Measurements from ENCODE around the gene TFAP2A. TPM values are rescaled to one million over a fixed set of nuclear protein-coding genes. Genes with fewer than 3 reads are reported as not detected.

TFAP2A gene
- total RNA-seq, 2 donors from 2014 or later: 0.27 to 0.99 TPM

- Histone ChIP-seq H3K9me3 (no peaks in the 10 kb centered on the region), H3K4me1 (no peaks in the 10 kb centered on the region), H3K9ac (ENCODE audit: low read depth in 2 of 2, low read length in 2 of 2) (no peak overlapping the region), H3K27ac (no peak overlapping the region), H3K36me3 (no peaks in the 10 kb centered on the region), H3K27me3 (peaks cover 64% of the 10 kb centered on the region), H3K4me3 (no peak overlapping the region)
- intact Hi-C loops (cut with DNase I): no loop called here
- no peak for DNase-seq
- TF ChIP-seq CTCF (IDR thresholded peaks at IDR 0.05): no peak
These were observed 18.9 kb downstream of the TFAP2A start for GRCh38 chr6:10395704-10396546.

- Histone ChIP-seq H3K27me3 (peaks cover 71% of the 10 kb centered on the region), H3K4me3 (no peak overlapping the region), H3K27ac (no peak overlapping the region), H3K36me3 (no peaks in the 10 kb centered on the region), H3K9me3 (no peaks in the 10 kb centered on the region), H3K4me1 (no peaks in the 10 kb centered on the region), H3K9ac (ENCODE audit: low read depth in 2 of 2, low read length in 2 of 2) (no peak overlapping the region)
- intact Hi-C loops (cut with DNase I): no loop called here
- no peak for DNase-seq
- no peak for TF ChIP-seq CTCF (IDR thresholded peaks at IDR 0.05)
These were observed 19.6 kb downstream of the TFAP2A start for GRCh38 chr6:10395171-10395703.

DNA sequence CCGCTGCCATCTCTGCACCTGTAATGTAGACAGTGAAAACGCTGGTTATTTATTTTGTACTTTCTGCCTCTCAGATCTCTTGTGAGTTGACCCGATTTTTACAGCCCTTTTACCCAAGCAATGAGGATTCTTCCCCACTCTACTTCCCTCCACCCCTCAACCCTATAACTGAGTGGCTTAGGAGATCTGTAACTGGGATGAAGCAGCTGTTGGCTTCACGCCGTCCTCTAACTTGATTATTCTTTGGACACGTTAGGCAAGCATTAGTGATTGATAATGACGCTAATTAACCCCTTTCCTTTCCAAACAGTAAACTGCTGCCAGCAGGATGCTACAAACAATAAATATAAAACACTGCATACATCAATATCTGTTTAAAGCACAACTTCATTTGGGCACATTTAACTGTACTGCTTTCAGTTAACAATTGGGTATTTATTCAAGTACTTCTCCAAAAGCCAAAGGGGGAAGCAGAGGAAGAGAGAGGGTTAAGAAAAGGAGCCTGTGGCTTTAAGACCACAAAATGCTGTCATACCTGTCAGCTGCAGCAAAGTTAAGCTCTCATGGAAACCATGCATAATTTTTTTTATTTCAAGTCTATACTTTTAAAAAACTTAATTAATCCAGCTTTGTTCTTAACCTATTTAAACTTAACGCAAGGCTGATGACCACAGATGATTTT, 21.2 kb downstream of the TFAP2A start:
- intact Hi-C loops (cut with DNase I): no loop called here
- no peak for TF ChIP-seq CTCF (IDR thresholded peaks at IDR 0.05)

GRCh38 chr6:10391799-10392198, 23.1 kb downstream of the TFAP2A start:
- no peaks in the 10 kb centered on the region for H3K36me3 ChIP-seq
- no peaks in the 10 kb centered on the region for H3K4me1 ChIP-seq
- peaks cover 83% of the 10 kb centered on the region for H3K27me3 ChIP-seq
- DNase-seq: no peak
- no peak overlapping the region for H3K4me3 ChIP-seq
- H3K9me3 ChIP-seq: no peaks in the 10 kb centered on the region
- intact Hi-C loops (cut with DNase I): no loop called here
- no peak for TF ChIP-seq CTCF (IDR thresholded peaks at IDR 0.05)
- no peak overlapping the region for H3K9ac ChIP-seq (ENCODE audit: low read depth in 2 of 2, low read length in 2 of 2)
- H3K27ac ChIP-seq: no peak overlapping the region

More for the DNA sequence above, 21.2 kb downstream of the TFAP2A start:
- peaks cover 86% of the 10 kb centered on the region for H3K27me3 ChIP-seq
- H3K36me3 ChIP-seq: no peaks in the 10 kb centered on the region
- H3K4me3 ChIP-seq: no peak overlapping the region
- no peaks in the 10 kb centered on the region for H3K9me3 ChIP-seq
- no peak overlapping the region for H3K27ac ChIP-seq
- no peak for DNase-seq
- no peak overlapping the region for H3K9ac ChIP-seq (ENCODE audit: low read depth in 2 of 2, low read length in 2 of 2)
- H3K4me1 ChIP-seq: no peaks in the 10 kb centered on the region

DNA sequence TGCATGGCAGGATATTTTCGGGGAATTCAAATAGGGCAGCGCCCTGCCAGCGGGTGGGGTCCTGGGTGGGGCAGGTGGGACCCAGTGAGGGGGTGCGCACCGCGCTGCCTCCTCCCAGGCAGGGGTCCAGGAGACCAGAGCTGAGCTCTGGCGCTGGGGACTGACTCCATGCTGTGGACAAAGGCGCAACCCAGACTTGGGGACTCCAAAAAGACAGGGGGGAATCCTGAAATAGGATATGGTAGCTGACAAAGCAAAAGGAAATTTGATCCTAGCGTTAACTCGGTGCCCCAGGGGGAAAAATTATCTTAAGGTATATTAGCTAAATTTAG, 23.6 kb downstream of the TFAP2A start:
- Histone ChIP-seq H3K4me3 (no peak overlapping the region), H3K27ac (no peak overlapping the region), H3K4me1 (no peaks in the 10 kb centered on the region), H3K9ac (ENCODE audit: low read depth in 2 of 2, low read length in 2 of 2) (no peak overlapping the region), H3K27me3 (peaks cover 84% of the 10 kb centered on the region), H3K9me3 (no peaks in the 10 kb centered on the region), H3K36me3 (no peaks in the 10 kb centered on the region)
- intact Hi-C loops (cut with DNase I): no loop called here
- DNase-seq: no peak
- no peak for TF ChIP-seq CTCF (IDR thresholded peaks at IDR 0.05)
